ENCODE measurements around the gene HK3.

GRCh38 chr5:176865964-176866363 lies 33.2 kb downstream of the HK3 start:
- TF ChIP-seq, protein P1, sequence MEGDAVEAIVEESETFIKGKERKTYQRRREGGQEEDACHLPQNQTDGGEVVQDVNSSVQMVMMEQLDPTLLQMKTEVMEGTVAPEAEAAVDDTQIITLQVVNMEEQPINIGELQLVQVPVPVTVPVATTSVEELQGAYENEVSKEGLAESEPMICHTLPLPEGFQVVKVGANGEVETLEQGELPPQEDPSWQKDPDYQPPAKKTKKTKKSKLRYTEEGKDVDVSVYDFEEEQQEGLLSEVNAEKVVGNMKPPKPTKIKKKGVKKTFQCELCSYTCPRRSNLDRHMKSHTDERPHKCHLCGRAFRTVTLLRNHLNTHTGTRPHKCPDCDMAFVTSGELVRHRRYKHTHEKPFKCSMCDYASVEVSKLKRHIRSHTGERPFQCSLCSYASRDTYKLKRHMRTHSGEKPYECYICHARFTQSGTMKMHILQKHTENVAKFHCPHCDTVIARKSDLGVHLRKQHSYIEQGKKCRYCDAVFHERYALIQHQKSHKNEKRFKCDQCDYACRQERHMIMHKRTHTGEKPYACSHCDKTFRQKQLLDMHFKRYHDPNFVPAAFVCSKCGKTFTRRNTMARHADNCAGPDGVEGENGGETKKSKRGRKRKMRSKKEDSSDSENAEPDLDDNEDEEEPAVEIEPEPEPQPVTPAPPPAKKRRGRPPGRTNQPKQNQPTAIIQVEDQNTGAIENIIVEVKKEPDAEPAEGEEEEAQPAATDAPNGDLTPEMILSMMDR (optimal IDR thresholded peaks at IDR 0.05 in 1 of 3, IDR thresholded peaks at IDR 0.05 in 1 of 3, conservative IDR thresholded peaks at IDR 0.05 in 1 of 3; ENCODE audit: extremely low read depth in 1 of 3, insufficient read depth in 2 of 3, low read length in 3 of 3) = no peak
- no peak for TF ChIP-seq EZH2 (IDR thresholded peaks at IDR 0.05; ENCODE audit: low read length)

Measured in keratinocyte (primary cell).